EL (cell line): ENCODE data around the gene RXFP2.

Experiments
- DNase-seq: peaks from one replicate; pipeline ENCODE4 v3.0.0-alpha.2; 2016

Gene RXFP2

DNA sequence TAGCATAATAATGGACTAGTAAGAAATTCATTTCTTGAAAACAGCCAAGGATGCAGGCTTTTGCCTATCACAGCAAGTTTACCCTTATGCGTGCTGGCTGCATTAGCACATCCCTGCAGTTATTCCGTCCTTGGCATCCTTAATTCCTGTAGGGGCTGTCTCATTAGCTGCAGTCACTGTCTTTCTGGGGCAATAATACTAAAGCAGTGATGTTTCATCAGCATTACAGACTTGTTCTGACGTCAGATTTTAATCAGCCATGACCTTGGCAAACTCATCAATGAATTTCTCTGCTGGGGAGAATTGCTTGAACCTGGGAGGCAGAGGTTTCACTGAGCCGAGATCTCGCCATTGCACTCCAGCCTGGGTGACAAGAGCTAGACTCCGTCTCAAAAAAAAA is 103.7 kb downstream of the RXFP2 start:
- no peak for DNase-seq

DNA sequence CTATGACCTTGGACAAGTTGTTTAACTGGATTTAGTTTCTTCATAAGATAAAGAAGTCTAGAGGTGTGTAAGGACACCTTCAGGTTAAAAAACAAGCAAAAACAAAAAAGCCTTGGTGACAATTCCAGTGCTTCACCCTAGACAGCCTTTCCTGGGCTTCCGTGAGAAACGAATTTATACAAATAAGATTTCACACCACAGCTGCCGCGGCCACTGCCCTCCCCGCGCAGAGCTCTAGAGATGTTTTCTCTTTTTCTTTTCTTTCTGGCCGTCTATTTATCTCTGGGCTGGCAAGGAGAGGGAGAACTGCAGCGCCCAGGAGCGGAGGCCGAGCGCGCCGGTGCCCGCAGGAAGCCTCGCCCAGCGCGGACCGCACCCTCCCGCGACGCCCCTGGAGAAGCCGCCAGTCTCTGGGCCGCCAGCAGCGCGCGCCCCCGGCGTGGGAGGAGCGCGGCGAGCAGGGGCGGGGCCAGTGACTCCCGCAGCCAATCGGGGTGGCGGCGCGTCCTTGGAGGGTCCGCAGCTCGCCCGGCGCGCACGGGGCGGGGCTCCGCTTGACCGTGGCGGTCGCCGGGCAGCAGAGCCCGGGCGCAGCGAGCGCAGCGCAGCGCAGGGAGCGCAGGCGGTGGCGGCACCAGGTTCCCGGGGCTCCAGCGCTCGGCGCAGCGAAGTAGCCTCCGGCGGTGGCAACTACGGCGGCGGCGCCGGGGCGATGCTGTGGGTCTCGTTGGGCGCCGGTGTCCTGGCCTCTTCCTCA is 107.0 kb downstream of the RXFP2 start:
- DNase-seq = peak; percentile 91

DNA sequence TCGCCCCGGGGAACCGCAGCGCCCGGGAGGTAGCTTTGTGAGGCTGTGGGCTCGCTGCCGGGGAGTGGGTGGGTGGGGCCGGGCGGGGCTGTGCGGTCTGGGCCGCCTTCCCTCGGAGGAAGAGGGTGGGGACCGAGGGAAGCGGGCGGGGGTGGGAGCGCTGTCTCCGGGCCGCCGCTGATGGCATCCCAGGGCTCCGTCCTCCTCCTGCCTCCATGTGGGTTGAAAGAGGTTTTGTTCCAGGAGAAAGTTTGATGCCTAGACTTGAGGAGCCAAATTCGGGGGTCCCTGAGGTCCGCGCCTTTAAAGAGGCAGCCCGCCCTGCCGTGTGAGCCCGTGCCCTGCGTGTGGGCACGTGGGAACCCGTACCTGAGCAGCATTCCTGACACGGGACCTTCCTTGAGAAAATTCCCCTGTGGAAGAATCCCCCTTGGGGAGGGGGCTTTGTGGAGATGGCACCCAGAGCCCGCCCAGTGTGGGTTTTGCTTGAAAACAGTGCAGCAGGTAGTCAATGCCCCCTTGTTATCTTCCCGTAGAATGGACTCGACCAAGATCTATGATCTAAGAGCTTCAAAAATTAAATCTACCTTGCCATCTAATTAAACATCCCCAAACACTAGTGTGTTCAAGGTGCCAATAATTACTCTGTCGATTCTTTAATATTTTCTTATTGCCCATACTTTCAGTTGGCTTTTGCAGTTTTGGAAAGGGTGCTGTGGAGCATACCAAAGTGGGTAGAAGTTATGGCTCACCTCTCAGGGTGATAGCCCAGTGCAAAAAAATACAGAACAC is 107.8 kb downstream of the RXFP2 start:
- peak; percentile 32 for DNase-seq

DNA sequence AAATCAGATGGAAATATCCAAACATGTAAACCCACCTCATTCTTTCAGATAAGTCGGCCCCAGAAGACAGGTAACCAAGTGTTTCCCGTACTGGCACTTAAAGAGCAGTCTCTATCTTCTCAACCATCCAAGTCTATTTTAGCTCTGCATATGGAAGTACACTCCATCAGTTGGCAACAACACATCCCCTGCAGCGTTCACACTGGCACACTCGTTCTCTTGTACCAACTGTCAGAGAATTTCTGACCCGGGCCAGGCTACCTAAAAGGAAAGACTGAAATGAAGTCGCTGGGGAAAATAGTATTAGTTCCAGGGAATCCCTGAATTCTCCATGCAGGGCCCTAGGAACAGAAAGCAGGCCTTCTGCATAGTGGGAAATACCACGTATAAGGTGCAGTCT is 109.3 kb downstream of the RXFP2 start:
- no peak for DNase-seq

DNA sequence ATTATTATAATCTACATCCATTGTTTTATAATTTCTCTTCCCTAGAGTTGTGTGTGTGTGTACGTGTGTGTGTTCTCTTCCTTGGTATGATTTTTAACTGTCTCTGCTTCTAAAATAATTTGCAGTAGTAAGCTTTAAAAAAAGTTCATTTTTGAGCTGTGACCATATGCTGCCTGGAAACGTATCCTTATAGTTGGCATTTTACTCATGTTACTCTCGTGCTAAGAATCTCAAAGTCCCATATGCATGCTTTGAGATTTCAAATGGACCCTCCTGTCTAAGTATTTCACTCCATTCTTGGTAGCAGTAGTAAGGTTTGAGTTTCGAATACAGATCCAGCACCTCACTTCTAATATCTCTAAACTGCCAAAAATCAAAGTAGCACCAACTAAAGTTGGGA is 109.9 kb downstream of the RXFP2 start:
- no peak for DNase-seq

DNA sequence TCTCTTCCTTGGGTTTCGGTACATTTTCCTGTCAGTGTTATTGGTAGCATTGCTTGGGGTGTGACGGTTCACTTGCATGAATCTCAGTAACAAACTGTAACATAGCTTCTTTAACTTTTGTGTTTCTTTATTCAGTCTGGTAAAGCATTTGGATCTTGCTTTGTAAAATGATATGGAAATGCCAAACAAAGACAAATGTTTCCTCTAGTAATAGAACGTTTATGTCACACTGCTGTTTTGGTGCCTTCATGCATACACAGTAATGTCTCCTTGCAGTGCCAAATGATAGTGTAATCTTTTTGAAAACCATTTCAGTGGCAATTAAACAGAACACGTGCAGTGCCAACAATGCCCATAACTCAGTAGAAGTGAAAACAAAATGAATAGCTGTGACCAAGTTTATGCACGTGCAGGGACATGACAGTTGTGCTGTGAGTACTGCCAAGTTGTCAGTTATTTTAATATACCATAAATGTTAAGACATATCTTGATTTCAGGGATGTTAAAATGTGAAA is 110.8 kb downstream of the RXFP2 start:
- no peak for DNase-seq

DNA sequence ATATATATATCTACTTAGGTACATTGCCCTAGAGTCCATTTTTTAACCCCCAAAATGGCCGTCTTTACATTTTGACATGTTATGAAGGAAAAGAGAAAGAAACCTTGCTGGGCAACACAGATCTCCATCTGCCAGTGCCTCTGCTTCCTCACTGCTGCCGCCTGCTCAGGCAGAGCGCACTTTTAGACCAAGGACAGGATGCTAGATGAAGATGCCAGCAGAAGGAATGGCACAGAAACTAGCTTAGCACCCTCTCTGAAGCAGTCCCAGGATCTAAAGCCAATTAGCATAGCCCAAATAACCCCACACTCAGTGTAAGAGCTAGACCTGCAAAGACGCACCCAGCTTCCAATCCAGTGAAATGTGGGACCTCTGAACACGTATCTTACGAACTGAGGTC is 111.9 kb downstream of the RXFP2 start:
- DNase-seq = no peak
